ENCODE measurements around the gene PGAP6. TPM values are rescaled to one million over a fixed set of nuclear protein-coding genes. Genes with fewer than 3 reads are reported as not detected.
"Not testable (repeated sequence)": the region's sequence is repeated elsewhere in the genome, so short reads cannot be mapped to it uniquely, and the experiment has no call there.

Gene PGAP6
- total RNA-seq = 28.1 TPM
- long read RNA-seq, transcript TMEM8A-204 (13 exons, 3,691 nt) = major isoform, 130 of 177 reads
- long read RNA-seq, partial matches to known transcripts = 26 of 177 reads
- long read RNA-seq, other reads (novel, unspliced or antisense) = 20 of 177 reads

- DNase-seq = peak; percentile 75
- peak; percentile 73 for ATAC-seq (ENCODE audit: poor library complexity)
- intact Hi-C loops (cut with DNase I) = no loop called here
Measured at GRCh38 chr16:381789-382717, at the start of gene PGAP6. Gene PGAP6 (minus strand): TSS chr16:381978. CDS start chr16:381821, 157 bp downstream.

GRCh38 chr16:430904-431303 is 49.1 kb upstream of the PGAP6 start:
- DNase-seq = no peak
- intact Hi-C loops (cut with DNase I) = no loop called here
- no peak for ATAC-seq (ENCODE audit: poor library complexity)

- DNase-seq (no peak), ATAC-seq (ENCODE audit: poor library complexity) (no peak)
- intact Hi-C loops (cut with DNase I) = loop anchor here (10.0 kb wide), 1 partner anchor 98 kb away; the partner anchor contains the start of gene CAPN15
Measured at GRCh38 chr16:427250-427649, 45.5 kb upstream of the PGAP6 start.

DNA sequence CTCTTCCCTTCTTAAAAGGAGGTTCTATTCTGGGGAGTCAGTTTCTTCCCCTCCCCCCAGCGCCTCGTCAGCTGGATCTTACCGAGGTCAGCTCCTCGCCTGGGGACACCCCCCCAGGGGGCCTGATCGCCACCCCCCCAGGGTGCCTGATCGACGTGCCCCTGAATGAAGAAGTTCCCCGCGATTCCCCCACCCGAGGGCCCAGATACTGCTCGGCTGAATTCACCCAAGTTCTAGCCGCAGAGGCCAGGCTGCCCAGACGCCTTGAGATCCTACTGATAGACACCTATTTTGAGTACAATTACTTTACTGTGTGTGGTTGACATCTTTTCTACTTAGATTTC is 45.1 kb upstream of the PGAP6 start:
- intact Hi-C loops (cut with DNase I) = loop anchor here (10.0 kb wide), 1 partner anchor 98 kb away; the partner anchor contains the start of gene CAPN15
- ATAC-seq (ENCODE audit: poor library complexity) = no peak
- DNase-seq = no peak

GRCh38 chr16:426115-426905 is 44.5 kb upstream of the PGAP6 start:
- DNase-seq = no peak
- intact Hi-C loops (cut with DNase I) = loop anchor here (10.0 kb wide), 1 partner anchor 98 kb away; the partner anchor contains the start of gene CAPN15
- no peak for ATAC-seq (ENCODE audit: poor library complexity)

GRCh38 chr16:425740-426114 is 43.9 kb upstream of the PGAP6 start:
- intact Hi-C loops (cut with DNase I) = loop anchor here (10.0 kb wide), 1 partner anchor 99 kb away; the partner anchor contains the start of gene CAPN15
- no peak for DNase-seq
- no peak for ATAC-seq (ENCODE audit: poor library complexity)

DNA sequence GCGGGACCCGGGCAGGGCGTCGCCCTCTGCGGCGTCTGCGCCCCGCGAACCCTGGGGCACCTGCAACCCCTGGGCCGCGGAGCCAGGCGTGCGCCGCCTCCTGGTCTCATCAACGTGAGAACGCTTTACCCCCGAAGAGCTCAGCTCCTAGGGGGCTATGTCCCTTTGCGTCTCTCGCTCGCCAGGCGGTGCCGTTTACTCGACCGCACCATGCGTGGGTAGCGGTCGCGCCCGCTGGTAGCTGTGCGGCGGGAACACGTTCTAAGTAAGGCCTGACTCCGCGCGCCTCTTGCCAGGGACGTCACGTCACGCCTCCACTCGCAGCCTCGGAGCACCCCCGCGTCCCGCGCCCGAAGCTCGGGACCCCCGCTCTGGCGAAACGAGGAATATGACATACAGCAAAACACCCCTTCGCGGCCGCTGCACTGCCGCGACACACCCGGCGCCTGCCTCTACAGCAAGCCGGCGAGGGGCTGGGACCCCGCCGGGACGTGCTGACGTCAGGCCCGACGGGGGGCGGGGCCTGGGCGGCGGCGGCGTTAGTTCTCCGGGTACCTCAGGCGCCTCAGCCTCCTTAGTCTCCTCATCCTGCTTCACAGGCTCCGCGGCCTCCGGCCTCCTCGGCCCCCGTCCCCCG is 43.4 kb upstream of the PGAP6 start, which contains the start of gene RAB11FIP3:
Gene RAB11FIP3 (plus strand): TSS at position 568 of the 637 bp plus-strand sequence. CDS start 358 bp downstream, outside the sequence.
- ATAC-seq (ENCODE audit: poor library complexity) (peak; percentile 91), DNase-seq (peak; percentile 92)
- intact Hi-C loops (cut with DNase I) = loop anchor here (10.0 kb wide), 1 partner anchor 100 kb away; the partner anchor contains the start of gene CAPN15

- ATAC-seq (ENCODE audit: poor library complexity) (peak; percentile 59), DNase-seq (peak; percentile 77)
- intact Hi-C loops (cut with DNase I) = loop anchor here (10.0 kb wide), 1 partner anchor 100 kb away; the partner anchor contains the start of gene CAPN15
Measured at GRCh38 chr16:424623-425081, 42.9 kb upstream of the PGAP6 start.

- intact Hi-C loops (cut with DNase I) = loop anchor here (10.0 kb wide), 1 partner anchor 101 kb away; the partner anchor contains the start of gene CAPN15
- DNase-seq = no peak
- ATAC-seq (ENCODE audit: poor library complexity) = peak; percentile 83
Measured at GRCh38 chr16:424033-424622, 42.4 kb upstream of the PGAP6 start.

- intact Hi-C loops (cut with DNase I) = loop anchor here (10.0 kb wide), 1 partner anchor 103 kb away; the partner anchor contains the start of gene CAPN15
Measured at GRCh38 chr16:422179-422578, 40.4 kb upstream of the PGAP6 start.

DNA sequence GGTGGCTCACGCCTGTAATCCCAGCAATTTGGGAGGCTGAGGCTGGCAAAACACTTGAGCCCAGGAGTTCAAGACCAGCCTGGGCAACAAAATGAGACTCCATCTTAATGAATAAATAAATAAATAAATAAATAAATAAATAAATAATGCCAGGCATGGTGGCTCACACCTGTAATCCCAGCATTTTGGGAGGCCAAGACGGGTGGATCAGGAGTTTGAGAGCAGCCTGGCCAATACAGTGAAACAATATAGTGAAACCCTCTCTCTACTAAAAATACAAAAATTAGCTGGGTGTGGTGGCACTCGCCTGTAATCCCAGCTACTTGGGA is 33.4 kb upstream of the PGAP6 start:
- intact Hi-C loops (cut with DNase I); ATAC-seq (ENCODE audit: poor library complexity); DNase-seq: not testable (repeated sequence)

More at GRCh38 chr16:422179-422578, 40.4 kb upstream of the PGAP6 start:
- ATAC-seq (ENCODE audit: poor library complexity); DNase-seq: not testable (repeated sequence)

DNA sequence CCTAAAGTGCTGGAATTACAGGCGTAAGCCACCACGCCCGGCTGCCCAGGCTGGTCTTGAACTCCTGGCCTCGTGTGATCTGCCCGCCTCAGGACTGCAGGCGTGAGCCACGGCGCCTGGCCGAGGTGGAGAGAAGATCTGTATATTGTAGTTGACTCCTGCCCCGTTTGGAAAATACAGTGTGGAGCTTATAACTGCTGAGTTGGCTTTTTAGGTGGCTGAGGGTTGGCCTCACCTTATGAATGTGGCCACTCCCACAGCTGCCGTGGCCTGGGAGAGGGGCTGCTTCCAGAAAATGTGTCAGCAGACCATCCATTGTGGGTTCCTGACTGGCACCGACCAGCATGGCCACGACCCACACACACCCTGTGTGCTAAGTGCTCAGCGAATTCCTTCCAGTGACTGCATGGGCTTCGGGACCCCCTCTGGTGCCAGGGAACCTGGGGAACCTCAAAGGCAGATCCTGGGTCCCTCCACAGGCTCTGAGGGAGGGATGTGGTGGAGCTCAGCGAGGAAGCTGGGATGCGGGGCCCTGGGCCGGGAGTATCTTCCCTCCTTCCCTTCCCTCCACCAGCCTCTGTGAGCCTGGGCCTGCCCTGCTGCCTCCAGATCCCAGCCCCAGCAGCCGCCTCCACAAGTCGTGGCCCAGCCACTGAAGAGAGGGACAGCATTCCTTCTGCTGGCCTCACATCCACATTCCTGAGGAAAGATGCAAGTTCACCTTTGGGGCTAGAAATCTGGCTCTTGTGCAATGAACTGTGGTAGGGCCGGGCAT is 32.8 kb upstream of the PGAP6 start:
- DNase-seq (peak; percentile 34), ATAC-seq (ENCODE audit: poor library complexity) (no peak)
- intact Hi-C loops (cut with DNase I) = no loop called here

GRCh38 chr16:411576-412265 is 29.9 kb upstream of the PGAP6 start:
- intact Hi-C loops (cut with DNase I) = no loop called here
- no peak for DNase-seq
- ATAC-seq (ENCODE audit: poor library complexity) = no peak

- DNase-seq (no peak), ATAC-seq (ENCODE audit: poor library complexity) (peak; percentile 24)
Measured at GRCh38 chr16:410516-411178, 28.9 kb upstream of the PGAP6 start.

GRCh38 chr16:407253-407652 is 25.5 kb upstream of the PGAP6 start:
- intact Hi-C loops (cut with DNase I) = no loop called here
- ATAC-seq (ENCODE audit: poor library complexity) = no peak
- DNase-seq = no peak

More at GRCh38 chr16:410516-411178, 28.9 kb upstream of the PGAP6 start:
- intact Hi-C loops (cut with DNase I) = no loop called here

All from Right ventricle myocardium superior (tissue), 1 donor.